Measurements from ENCODE around the gene LZIC. TPM values are rescaled to one million over a fixed set of nuclear protein-coding genes. Genes with fewer than 3 reads are reported as not detected.

LZIC gene
- polyA plus RNA-seq, 1 of the 3 experiments (the other 2 are of a cell fraction) = 9.6 TPM

- Histone ChIP-seq H3K27ac (ENCODE audit: low read depth in 2 of 2, low read length in 1 of 2) (no peak overlapping the region), H3K4me1 (ENCODE audit: control insufficient read depth in 1 of 2, insufficient read depth in 2 of 2, low read depth in 1 of 2, low read length in 1 of 2) (peaks cover 4 to 14% of the 10 kb centered on the region in 2 experiments; a peak in 2 of 4 replicates), H3K27me3 (ENCODE audit: insufficient read depth) (no peaks in the 10 kb centered on the region), H3K9me3 (no peaks in the 10 kb centered on the region), H3F3A (replicated peaks; ENCODE audit: insufficient read depth) (peaks cover 8% of the 10 kb centered on the region), H4K20me1 (ENCODE audit: insufficient read depth) (0 out of 2 replicates have a peak, but pooled peaks cover 2% of the 10 kb centered on the region), H3K79me2 (ENCODE audit: insufficient read depth) (peaks cover 46% of the 10 kb centered on the region), H2AFZ (ENCODE audit: low read depth) (no peak overlapping the region), H3K9me2 (no peaks in the 10 kb centered on the region), H3K4me3 (ENCODE audit: low read depth in 2 of 2, low read length in 1 of 2) (no peak overlapping the region), H3K36me3 (replicated peaks in 1 of 2; ENCODE audit: control insufficient read depth in 1 of 2, insufficient read depth in 2 of 2, low read length in 1 of 2) (no peaks in the 10 kb centered on the region), H3K4me2 (no peak overlapping the region), H3K9ac (no peak overlapping the region)
- DNase-seq = no peak
- ChIA-PET CTCF (interaction anchor here (0.9 to 1.3 kb wide), 2 partner anchors 13 to 29 kb away, joined by 3 read pairs; no protein-coding TSS in a partner anchor), POLR2A (no interaction called here)
- WGBS (ENCODE audit: low lambda C conversion rate) = 100% methylated on average over 2 of the region's 2 CpGs
- TF ChIP-seq TAF1 (IDR thresholded peaks at IDR 0.05; ENCODE audit: borderline replicate concordance, low read depth, low read length) = no peak
- no peak for TF ChIP-seq CTCF (IDR thresholded peaks at IDR 0.05)
- TF ChIP-seq CHD2 (IDR thresholded peaks at IDR 0.05; ENCODE audit: low read length, partially characterized antibody) = no peak
- TF ChIP-seq FOXJ3 (CRISPR knock-in tag; IDR thresholded peaks at IDR 0.05) = no peak
- no peak for TF ChIP-seq GABPA (IDR thresholded peaks at IDR 0.05; ENCODE audit: low read depth)
- no peak for TF ChIP-seq IRF3 (IDR thresholded peaks at IDR 0.05; ENCODE audit: low read depth, low read length)
These were observed 36.7 kb downstream of the LZIC start for GRCh38 chr1:9906466-9906865.

GRCh38 chr1:9905010-9905409 lies 38.2 kb downstream of the LZIC start:
- H4K20me1 ChIP-seq (ENCODE audit: insufficient read depth) = 0 out of 2 replicates have a peak, but pooled peaks cover 2% of the 10 kb centered on the region
- ChIA-PET CTCF (interaction anchor here (0.9 to 1.2 kb wide), 3 partner anchors 30 to 140 kb away, joined by 3 read pairs; no protein-coding TSS in a partner anchor), POLR2A (interaction anchor here (0.6 kb wide), 1 partner anchor 12 kb away, joined by 3 read pairs; no protein-coding TSS in a partner anchor)
- peaks cover 49% of the 10 kb centered on the region for H3K79me2 ChIP-seq (ENCODE audit: insufficient read depth)
- no peak overlapping the region for H3K4me2 ChIP-seq
- H3K9ac ChIP-seq = no peak overlapping the region
- H3K27ac ChIP-seq (ENCODE audit: low read depth in 2 of 2, low read length in 1 of 2) = no peak overlapping the region
- H2AFZ ChIP-seq (ENCODE audit: low read depth) = no peak overlapping the region
- no peak for DNase-seq
- no peaks in the 10 kb centered on the region for H3K9me2 ChIP-seq
- no peaks in the 10 kb centered on the region for H3K27me3 ChIP-seq (ENCODE audit: insufficient read depth)
- no peaks in the 10 kb centered on the region for H3K9me3 ChIP-seq
- H3K4me3 ChIP-seq (ENCODE audit: low read depth in 2 of 2, low read length in 1 of 2) = no peak overlapping the region
- H3K36me3 ChIP-seq (replicated peaks in 1 of 2; ENCODE audit: control insufficient read depth in 1 of 2, insufficient read depth in 2 of 2, low read length in 1 of 2) = no peaks in the 10 kb centered on the region
- peaks cover 0 to 17% of the 10 kb centered on the region in 2 experiments; a peak in 1 of 4 replicates for H3K4me1 ChIP-seq (ENCODE audit: control insufficient read depth in 1 of 2, insufficient read depth in 2 of 2, low read depth in 1 of 2, low read length in 1 of 2)
- WGBS (ENCODE audit: low lambda C conversion rate) = 92% methylated on average over 4 of the region's 4 CpGs
- H3F3A ChIP-seq (replicated peaks; ENCODE audit: insufficient read depth) = no peaks in the 10 kb centered on the region
- no peak for TF ChIP-seq USF1 (IDR thresholded peaks at IDR 0.05; ENCODE audit: borderline replicate concordance, low read depth)
- TF ChIP-seq EZH2phosphoT487 (IDR thresholded peaks at IDR 0.05; ENCODE audit: borderline replicate concordance, low read depth) = no peak
- no peak for TF ChIP-seq ELF1 (IDR thresholded peaks at IDR 0.05)
- no peak for TF ChIP-seq ZBTB33 (IDR thresholded peaks at IDR 0.05; ENCODE audit: borderline replicate concordance, low read depth)
- TF ChIP-seq RXRA (IDR thresholded peaks at IDR 0.05; ENCODE audit: borderline replicate concordance, low read depth) = no peak
- no peak for TF ChIP-seq RCOR1 (IDR thresholded peaks at IDR 0.05; ENCODE audit: low read length)
- TF ChIP-seq JUND (IDR thresholded peaks at IDR 0.05) = no peak
- TF ChIP-seq NFIC (IDR thresholded peaks at IDR 0.05; ENCODE audit: borderline replicate concordance) = no peak
- TF ChIP-seq POLR2AphosphoS5 (IDR thresholded peaks at IDR 0.05; ENCODE audit: low read depth, low read length) = no peak
- no peak for TF ChIP-seq TAF1 (IDR thresholded peaks at IDR 0.05; ENCODE audit: borderline replicate concordance, low read depth, low read length)
- TF ChIP-seq FOXJ3 (CRISPR knock-in tag; IDR thresholded peaks at IDR 0.05) = no peak
- no peak for TF ChIP-seq SIN3A (IDR thresholded peaks at IDR 0.05; ENCODE audit: borderline replicate concordance, low read depth, low read length)
- no peak for TF ChIP-seq FOSL2 (IDR thresholded peaks at IDR 0.05; ENCODE audit: borderline replicate concordance, low read depth)
- no peak for TF ChIP-seq IRF3 (IDR thresholded peaks at IDR 0.05; ENCODE audit: low read depth, low read length)
- no peak for TF ChIP-seq TEAD4 (IDR thresholded peaks at IDR 0.05; ENCODE audit: borderline replicate concordance, insufficient read depth)

Measured in SK-N-SH (cell line).